ENCODE data around the gene CKAP5.
A peak's percentile ranks its signal among the peaks of the same experiment; 100 is the strongest.
"Not testable (repeated sequence)": the region's sequence is repeated elsewhere in the genome, so short reads cannot be mapped to it uniquely, and the experiment has no call there.

The CKAP5 gene

DNA sequence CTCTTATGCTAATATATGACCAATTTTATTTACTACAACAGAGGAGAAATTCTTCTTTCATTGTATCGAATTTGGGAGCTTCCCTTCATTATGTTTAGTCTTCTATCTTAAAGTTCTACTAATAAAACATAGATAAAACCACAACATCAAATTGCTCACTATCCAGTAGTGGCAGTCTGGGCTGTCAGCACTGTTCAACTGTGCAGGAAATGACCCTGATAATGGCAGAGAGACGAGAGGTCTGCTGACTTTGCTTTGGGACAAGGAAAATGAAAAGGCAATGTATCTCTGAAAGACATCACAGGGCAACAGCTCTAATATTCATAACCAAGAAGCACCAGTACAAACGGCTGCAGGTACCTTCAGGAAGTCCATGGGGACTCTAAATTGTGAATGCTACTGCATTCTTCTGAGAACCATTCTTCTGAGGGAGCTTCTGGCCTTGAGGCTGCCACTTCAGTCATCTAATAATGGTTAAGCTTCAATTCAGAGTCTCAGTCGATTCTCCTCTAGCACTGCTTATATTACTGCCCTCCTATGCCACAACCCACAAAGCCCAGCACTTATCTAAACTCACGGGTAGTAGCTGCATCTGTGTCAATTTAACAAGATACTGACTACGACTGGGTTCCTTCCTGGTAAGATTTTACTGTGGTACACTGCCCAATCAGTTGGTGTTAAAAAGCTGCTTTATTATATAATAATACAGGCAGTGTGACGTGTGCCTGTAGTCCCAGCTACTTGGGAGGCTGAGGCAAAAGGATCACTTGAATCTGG lies 44.2 kb downstream of the CKAP5 start:
- no peaks in the 10 kb centered on the region for H3K27me3 Mint-ChIP-seq
- ATAC-seq (replicated peaks; ENCODE audit: extremely low read depth, poor library complexity, severe bottlenecking) = no peak

DNA sequence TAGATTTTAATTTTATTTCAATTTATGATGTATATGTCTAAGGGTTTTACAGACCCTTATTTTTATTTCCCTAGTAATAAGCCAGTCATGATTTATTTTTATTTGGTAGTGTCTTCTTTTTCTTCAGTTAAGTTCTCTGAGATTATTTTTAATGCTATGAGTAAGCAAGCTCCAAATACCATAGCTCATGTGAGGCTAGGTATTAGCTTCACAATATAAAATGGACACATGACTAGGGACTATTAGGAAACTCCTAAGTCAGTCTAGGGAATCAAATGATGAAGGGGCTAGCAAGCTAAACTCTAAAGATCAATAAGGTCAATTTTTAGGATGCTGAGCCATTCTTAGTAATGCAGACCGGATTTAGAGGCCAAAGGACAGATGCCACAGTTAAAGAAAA lies 45.9 kb downstream of the CKAP5 start:
- DNase-seq (ENCODE audit: low spot score in 2 of 2) (no peak), ATAC-seq (replicated peaks; ENCODE audit: extremely low read depth, poor library complexity, severe bottlenecking) (no peak)
- no peak overlapping the region for H3K27ac Mint-ChIP-seq (ENCODE audit: low read depth)
- H3K9me3 Mint-ChIP-seq = no peaks in the 10 kb centered on the region
- peaks cover 31% of the 10 kb centered on the region for H3K36me3 Mint-ChIP-seq (ENCODE audit: insufficient read depth)
- H3K4me1 Mint-ChIP-seq = no peaks in the 10 kb centered on the region
- H3K4me3 Mint-ChIP-seq = no peak overlapping the region
- no peaks in the 10 kb centered on the region for H3K27me3 Mint-ChIP-seq

More for the DNA sequence above, 44.2 kb downstream of the CKAP5 start:
- DNase-seq (ENCODE audit: low spot score in 2 of 2) = no peak
- Mint-ChIP-seq H3K4me1 (no peaks in the 10 kb centered on the region), H3K9me3 (no peaks in the 10 kb centered on the region), H3K4me3 (no peak overlapping the region), H3K27ac (ENCODE audit: low read depth) (peak overlapping the region; percentile 7), H3K36me3 (ENCODE audit: insufficient read depth) (peaks cover 29% of the 10 kb centered on the region)

- H3K36me3 Mint-ChIP-seq (ENCODE audit: insufficient read depth) = peaks cover 36% of the 10 kb centered on the region
- not testable (repeated sequence) for DNase-seq (ENCODE audit: low spot score in 2 of 2); H3K27me3 Mint-ChIP-seq; ATAC-seq (replicated peaks; ENCODE audit: extremely low read depth, poor library complexity, severe bottlenecking); H3K4me1 Mint-ChIP-seq; H3K9me3 Mint-ChIP-seq; H3K27ac Mint-ChIP-seq (ENCODE audit: low read depth); H3K4me3 Mint-ChIP-seq
Observed at GRCh38 chr11:46799725-46800124, 46.4 kb downstream of the CKAP5 start.

- no peaks in the 10 kb centered on the region for H3K4me1 Mint-ChIP-seq
- H3K4me3 Mint-ChIP-seq = no peak overlapping the region
- H3K9me3 Mint-ChIP-seq = no peaks in the 10 kb centered on the region
- DNase-seq (ENCODE audit: low spot score in 2 of 2) = no peak
- no peak for ATAC-seq (replicated peaks; ENCODE audit: extremely low read depth, poor library complexity, severe bottlenecking)
- peaks cover 41% of the 10 kb centered on the region for H3K36me3 Mint-ChIP-seq (ENCODE audit: insufficient read depth)
- no peak overlapping the region for H3K27ac Mint-ChIP-seq (ENCODE audit: low read depth)
- no peaks in the 10 kb centered on the region for H3K27me3 Mint-ChIP-seq
Observed at GRCh38 chr11:46778416-46778815, 67.7 kb downstream of the CKAP5 start.

- Mint-ChIP-seq H3K4me3 (no peak overlapping the region), H3K9me3 (no peaks in the 10 kb centered on the region), H3K4me1 (no peaks in the 10 kb centered on the region), H3K27ac (ENCODE audit: low read depth) (no peak overlapping the region), H3K36me3 (ENCODE audit: insufficient read depth) (peaks cover 42% of the 10 kb centered on the region), H3K27me3 (no peaks in the 10 kb centered on the region)
- no peak for DNase-seq (ENCODE audit: low spot score in 2 of 2)
- no peak for ATAC-seq (replicated peaks; ENCODE audit: extremely low read depth, poor library complexity, severe bottlenecking)
Observed at GRCh38 chr11:46776878-46777277, 69.2 kb downstream of the CKAP5 start.

DNA sequence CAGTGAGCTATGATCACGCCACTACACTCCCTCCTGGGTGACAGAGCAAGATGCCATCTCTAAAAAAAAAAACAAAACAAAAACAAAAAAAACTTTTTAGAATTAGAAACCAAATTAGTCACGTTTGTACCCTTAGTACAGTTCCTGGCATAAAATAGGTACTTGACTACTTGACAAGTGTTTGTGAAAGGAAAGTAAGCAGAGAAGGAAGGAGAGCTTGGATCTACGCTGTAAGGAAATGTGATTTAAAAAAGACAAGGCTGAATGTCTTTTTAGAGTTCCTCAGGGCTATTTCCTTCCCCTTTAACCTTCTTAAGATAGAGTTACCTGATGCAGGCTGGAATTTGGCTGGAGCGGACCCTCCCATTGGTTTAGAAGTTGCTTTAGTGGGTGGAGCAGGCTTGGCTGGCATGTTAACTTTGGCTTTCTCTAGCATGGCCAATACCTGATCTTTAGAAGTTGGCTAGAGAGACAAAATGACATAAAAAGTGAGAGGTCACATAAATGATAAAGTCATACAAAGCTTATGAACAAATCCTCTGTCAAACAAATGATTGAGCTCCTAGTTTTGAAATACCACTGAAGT lies 76.4 kb downstream of the CKAP5 start:
- Mint-ChIP-seq H3K36me3 (ENCODE audit: insufficient read depth) (peaks cover 41% of the 10 kb centered on the region), H3K4me1 (no peaks in the 10 kb centered on the region), H3K27me3 (no peaks in the 10 kb centered on the region), H3K4me3 (no peak overlapping the region), H3K27ac (ENCODE audit: low read depth) (no peak overlapping the region), H3K9me3 (no peaks in the 10 kb centered on the region)
- no peak for ATAC-seq (replicated peaks; ENCODE audit: extremely low read depth, poor library complexity, severe bottlenecking)
- DNase-seq (ENCODE audit: low spot score in 2 of 2) = no peak

- Mint-ChIP-seq H3K36me3 (ENCODE audit: insufficient read depth) (peaks cover 41% of the 10 kb centered on the region), H3K27ac (ENCODE audit: low read depth) (no peak overlapping the region), H3K27me3 (no peaks in the 10 kb centered on the region), H3K4me3 (no peak overlapping the region), H3K4me1 (no peaks in the 10 kb centered on the region), H3K9me3 (no peaks in the 10 kb centered on the region)
- ATAC-seq (replicated peaks; ENCODE audit: extremely low read depth, poor library complexity, severe bottlenecking) (no peak), DNase-seq (ENCODE audit: low spot score in 2 of 2) (no peak)
Observed at GRCh38 chr11:46766656-46767055, 79.4 kb downstream of the CKAP5 start.

DNA sequence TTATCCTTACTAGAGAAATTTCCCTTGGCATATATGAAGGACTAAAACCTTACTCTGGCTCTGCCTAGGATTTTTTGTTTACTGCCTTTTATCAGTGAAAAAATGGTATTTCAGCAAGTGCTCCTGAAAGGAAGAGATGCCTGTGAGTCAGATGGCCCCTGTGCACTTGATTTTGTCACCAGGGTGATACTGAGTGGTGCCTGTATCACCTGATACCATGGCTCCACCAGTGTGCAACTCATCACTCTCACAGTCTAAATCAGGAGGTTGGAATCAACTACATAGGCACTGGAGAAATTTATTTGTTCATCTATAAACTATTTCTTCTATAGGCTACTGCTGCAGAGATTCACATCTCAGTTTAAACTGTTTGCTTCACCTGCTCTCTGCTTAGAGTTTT lies 83.8 kb downstream of the CKAP5 start:
- no peaks in the 10 kb centered on the region for H3K27me3 Mint-ChIP-seq
- DNase-seq (ENCODE audit: low spot score in 2 of 2) (no peak), ATAC-seq (replicated peaks; ENCODE audit: extremely low read depth, poor library complexity, severe bottlenecking) (no peak)
- H3K36me3 Mint-ChIP-seq (ENCODE audit: insufficient read depth) = peaks cover 51% of the 10 kb centered on the region
- peak overlapping the region; percentile 29 for H3K27ac Mint-ChIP-seq (ENCODE audit: low read depth)
- H3K9me3 Mint-ChIP-seq = no peaks in the 10 kb centered on the region
- H3K4me1 Mint-ChIP-seq = no peaks in the 10 kb centered on the region
- H3K4me3 Mint-ChIP-seq = no peak overlapping the region

DNA sequence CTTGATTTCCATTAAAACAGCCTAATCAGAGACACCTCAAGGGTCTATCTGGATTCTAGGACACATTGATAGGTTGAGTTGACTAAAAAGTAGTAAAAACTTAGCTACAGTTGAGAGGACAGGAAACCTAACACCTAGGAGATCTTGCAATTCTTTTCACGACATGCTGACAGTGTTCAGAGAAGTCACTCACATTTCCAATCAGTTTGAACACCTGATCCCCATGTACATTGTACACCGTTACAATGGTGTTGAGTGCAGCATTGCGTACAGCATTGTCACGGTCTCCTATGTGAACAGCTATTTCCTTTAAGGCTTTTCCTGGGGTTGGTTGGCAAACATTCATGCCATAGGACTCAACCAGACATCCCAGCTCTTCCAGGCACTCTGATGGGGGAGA lies 84.3 kb downstream of the CKAP5 start:
- no peaks in the 10 kb centered on the region for H3K27me3 Mint-ChIP-seq
- H3K36me3 Mint-ChIP-seq (ENCODE audit: insufficient read depth) = peaks cover 52% of the 10 kb centered on the region
- ATAC-seq (replicated peaks; ENCODE audit: extremely low read depth, poor library complexity, severe bottlenecking) (no peak), DNase-seq (ENCODE audit: low spot score in 2 of 2) (no peak)
- H3K4me1 Mint-ChIP-seq = no peaks in the 10 kb centered on the region
- H3K4me3 Mint-ChIP-seq = no peak overlapping the region
- H3K27ac Mint-ChIP-seq (ENCODE audit: low read depth) = no peak overlapping the region
- H3K9me3 Mint-ChIP-seq = no peaks in the 10 kb centered on the region

DNA sequence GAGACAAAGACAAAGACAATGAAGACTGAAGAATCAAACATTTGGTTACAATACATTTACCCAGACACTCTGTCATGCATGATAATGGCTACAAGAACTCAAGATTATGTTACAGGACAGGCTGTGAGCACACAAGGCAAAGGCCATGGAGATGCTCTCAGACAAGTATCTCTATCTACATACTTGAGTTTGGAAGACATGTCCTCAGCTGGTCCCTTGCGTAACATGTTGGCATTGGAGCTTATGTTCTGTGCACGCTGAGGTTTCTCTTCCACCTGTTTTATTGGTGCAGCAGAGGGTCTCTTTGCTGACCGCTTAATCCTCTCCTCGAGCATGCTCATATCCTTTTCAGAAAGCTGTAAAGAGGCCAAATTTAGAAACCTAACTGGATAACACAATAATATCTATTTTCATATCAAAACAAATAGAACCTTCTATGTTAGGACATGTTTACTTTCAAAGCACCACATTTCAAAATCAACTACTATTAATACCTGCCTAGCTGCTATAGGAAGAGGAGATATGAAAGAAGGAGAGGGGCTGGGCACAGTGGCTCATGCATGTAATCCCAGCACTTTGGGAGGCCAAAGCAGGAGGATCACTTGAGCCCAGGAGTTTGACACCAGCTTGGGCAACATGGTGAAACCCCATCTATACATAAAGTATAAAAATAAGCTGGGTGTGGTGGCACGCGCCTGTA lies 85.5 kb downstream of the CKAP5 start:
- no peak overlapping the region for H3K4me3 Mint-ChIP-seq
- no peak for ATAC-seq (replicated peaks; ENCODE audit: extremely low read depth, poor library complexity, severe bottlenecking)
- no peaks in the 10 kb centered on the region for H3K27me3 Mint-ChIP-seq

DNA sequence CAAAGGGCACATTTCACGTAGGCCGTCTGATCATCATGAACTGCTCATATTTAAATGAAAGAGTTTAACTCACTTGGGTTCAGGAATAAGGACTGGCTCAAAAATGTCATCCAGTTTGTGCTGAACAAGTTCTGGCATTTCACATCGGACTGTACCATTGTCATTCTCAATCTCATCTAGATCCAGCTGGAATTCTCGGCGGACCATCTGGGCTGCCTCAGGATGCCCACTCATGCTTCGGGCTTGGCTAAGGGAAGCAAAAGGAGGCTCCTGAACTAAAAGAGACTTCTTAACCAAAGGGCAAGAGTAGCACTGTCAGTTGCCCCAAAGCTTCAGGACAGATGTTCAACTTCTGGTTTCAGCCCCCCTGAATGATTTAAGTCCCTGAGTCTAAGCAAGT lies 86.9 kb downstream of the CKAP5 start:
- Mint-ChIP-seq H3K9me3 (no peaks in the 10 kb centered on the region), H3K27ac (ENCODE audit: low read depth) (no peak overlapping the region), H3K27me3 (no peaks in the 10 kb centered on the region), H3K4me3 (no peak overlapping the region), H3K36me3 (ENCODE audit: insufficient read depth) (peaks cover 64% of the 10 kb centered on the region), H3K4me1 (no peaks in the 10 kb centered on the region)
- ATAC-seq (replicated peaks; ENCODE audit: extremely low read depth, poor library complexity, severe bottlenecking) (no peak), DNase-seq (ENCODE audit: low spot score in 2 of 2) (no peak)

More for the DNA sequence above, 85.5 kb downstream of the CKAP5 start:
- no peak for DNase-seq (ENCODE audit: low spot score in 2 of 2)
- Mint-ChIP-seq H3K36me3 (ENCODE audit: insufficient read depth) (peaks cover 56% of the 10 kb centered on the region), H3K27ac (ENCODE audit: low read depth) (no peak overlapping the region), H3K4me1 (no peaks in the 10 kb centered on the region), H3K9me3 (no peaks in the 10 kb centered on the region)

DNA sequence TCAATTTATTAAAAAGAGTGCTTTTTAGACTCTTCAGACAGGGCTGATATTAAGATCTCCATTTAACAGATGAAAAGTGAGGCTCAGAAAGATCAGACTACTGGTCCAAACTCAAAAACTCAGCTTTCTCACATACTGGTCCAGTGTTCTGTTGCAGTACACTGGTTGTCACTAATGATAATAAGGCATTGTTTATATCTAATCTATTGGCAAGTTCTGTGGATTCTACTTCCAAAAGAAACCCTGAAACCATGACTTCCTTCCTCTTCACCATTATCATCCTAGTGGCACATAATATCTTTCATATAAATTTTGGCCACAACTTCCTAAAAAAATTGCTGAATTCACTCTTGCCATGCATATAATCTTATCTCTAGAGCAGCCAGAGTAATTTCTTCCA lies 90.1 kb downstream of the CKAP5 start:
- Mint-ChIP-seq H3K27me3 (no peaks in the 10 kb centered on the region), H3K27ac (ENCODE audit: low read depth) (no peak overlapping the region), H3K4me3 (no peak overlapping the region), H3K36me3 (ENCODE audit: insufficient read depth) (peaks cover 73% of the 10 kb centered on the region), H3K9me3 (no peaks in the 10 kb centered on the region), H3K4me1 (no peaks in the 10 kb centered on the region)
- no peak for DNase-seq (ENCODE audit: low spot score in 2 of 2)
- no peak for ATAC-seq (replicated peaks; ENCODE audit: extremely low read depth, poor library complexity, severe bottlenecking)

DNA sequence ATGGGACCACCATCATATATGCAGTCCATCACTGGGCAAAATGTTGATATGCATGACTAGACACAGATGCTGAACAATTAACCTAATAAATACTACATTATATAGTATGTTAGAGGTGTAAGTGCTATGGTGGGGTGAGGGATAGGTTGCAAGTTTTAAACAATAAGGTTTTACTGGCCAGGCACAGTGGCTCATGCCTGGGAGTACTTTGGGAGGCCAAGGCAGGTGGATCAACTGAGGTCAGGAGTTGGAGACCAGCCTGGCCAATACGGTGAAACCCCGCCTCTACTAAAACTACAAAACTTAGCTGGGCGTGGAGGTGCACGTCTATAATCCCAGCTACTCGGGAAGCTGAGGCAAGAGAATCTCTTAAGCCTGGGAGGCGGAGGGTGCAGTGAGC lies 98.9 kb downstream of the CKAP5 start:
- H3K4me3 Mint-ChIP-seq = no peak overlapping the region
- H3K27me3 Mint-ChIP-seq = no peaks in the 10 kb centered on the region
- H3K36me3 Mint-ChIP-seq (ENCODE audit: insufficient read depth) = peaks cover 51% of the 10 kb centered on the region
- H3K27ac Mint-ChIP-seq (ENCODE audit: low read depth) = peak overlapping the region; percentile 5
- H3K9me3 Mint-ChIP-seq = no peaks in the 10 kb centered on the region
- DNase-seq (ENCODE audit: low spot score in 2 of 2) = no peak
- ATAC-seq (replicated peaks; ENCODE audit: extremely low read depth, poor library complexity, severe bottlenecking) = no peak
- no peaks in the 10 kb centered on the region for H3K4me1 Mint-ChIP-seq

Measured in central memory CD8-positive, alpha-beta T cell (primary cell).